ENCODE results near the gene C6orf132.

GRCh38 chr6:42053601-42054000 lies 88.8 kb downstream of the C6orf132 start:
- TF ChIP-seq CTCF (IDR thresholded peaks at IDR 0.05): no peak
- no peak for TF ChIP-seq EP300 (IDR thresholded peaks at IDR 0.05)
